Aorta (tissue), 5 donors: ENCODE data around the gene PDZK1. TPM values are rescaled to one million over a fixed set of nuclear protein-coding genes. Genes with fewer than 3 reads are reported as not detected.

Source experiments
- ATAC-seq: fragments of 200-7000 bp; cut with Tn5 transposase; one replicate; pipeline ENCODE4 v1.9.1; 2022; ENCODE audit warnings: moderate library complexity; ENCODE audit not compliant: low FRiP score
- DNase-seq, 2 donors: peaks; one replicate each; pipeline ENCODE4 v3.0.0-alpha.2; 2020
- H3K27ac ChIP-seq, 2 donors: one replicate each; pipeline ENCODE4 v1.5.1; 2013; ENCODE audit warnings: low read length in 2 of 2, mild to moderate bottlenecking in 2 of 2, moderate library complexity in 2 of 2, control low read depth in 1 of 2, inconsistent platforms in 1 of 2, low read depth in 1 of 2
- H3K27me3 ChIP-seq, 2 donors: one replicate each; pipeline ENCODE4 v1.6.1; 2013; ENCODE audit warnings: control low read depth in 1 of 2, low read length in 1 of 2, mild to moderate bottlenecking in 1 of 2, moderate library complexity in 1 of 2; ENCODE audit not compliant: insufficient read depth in 2 of 2, control insufficient read depth in 1 of 2
- H3K36me3 ChIP-seq, 2 donors: one replicate each; pipeline ENCODE4 v1.6.1; 2013; ENCODE audit warnings: control low read depth in 1 of 2, low read length in 1 of 2, mild to moderate bottlenecking in 1 of 2; ENCODE audit not compliant: insufficient read depth in 2 of 2, control insufficient read depth in 1 of 2
- H3K4me1 ChIP-seq, 2 donors: one replicate each; pipeline ENCODE4 v1.6.1; 2013; ENCODE audit warnings: low read length in 2 of 2, control low read depth in 1 of 2, mild to moderate bottlenecking in 1 of 2, moderate library complexity in 1 of 2; ENCODE audit not compliant: insufficient read depth in 2 of 2, control insufficient read depth in 1 of 2
- H3K4me3 ChIP-seq, 2 donors: one replicate each; pipeline ENCODE4 v1.5.1; 2013; ENCODE audit warnings: low read length in 2 of 2, control low read depth in 1 of 2, mild to moderate bottlenecking in 1 of 2
- H3K9me3 ChIP-seq: one replicate; pipeline ENCODE4 v1.6.1; 2013; ENCODE audit warnings: mild to moderate bottlenecking, low read length; ENCODE audit not compliant: control insufficient read depth
- WGBS, 2 donors: extraction: QIAGEN DNeasy Blood & Tissue Kit; methylation state at CpG; one replicate each; pipeline ENCODE4 v1.1.7; 2013; 5-methylcytosine and 5-hydroxymethylcytosine counted together
- intact Hi-C, 2 donors: fragments of 100-400 bp; cut with DNase I; formaldehyde crosslinking; loops; one replicate each; pipeline versions ENCODE4 v1.14.2 to v1.15.0; 2022
- polyA plus RNA-seq, 2 donors: library from polyadenylated mRNA; stranded (reverse); fragments of 200-250 nt; gene quantifications; one replicate each; pipeline ENCODE4 v1.2.3, GENCODE V29; 2013
- total RNA-seq, 2 donors: library from RNA; stranded (reverse); fragmentation: NEBNext Ultra II Directional; extraction: Animal tissue kit (Norgen Biotek cat#: 25700); gene quantifications; one replicate each; pipeline ENCODE4 v1.2.1, GENCODE V29; 2021
- donor health status: healthy with polysubstance abuse.
- donor health status: Bipolar disorder and iron deficiency.
- donor health status: DM: no; HTN: no; CAD: no.
- donor health status: DM: no; HTN: no; CAD: no.
- donor health status: DM: yes; HTN: yes; CAD: no.

The PDZK1 gene
- total and polyA plus RNA-seq, 4 donors = 0.48 to 25.5 (median 1.1) TPM

GRCh38 chr1:145716641-145717345 lies 9.6 kb upstream of the PDZK1 start:
- WGBS, 2 donors = 76 to 78% methylated on average over 10 of the region's 10 CpGs
- no peak for ATAC-seq
- Histone ChIP-seq H3K27ac (no peak overlapping the region), H3K4me3 (no peak overlapping the region), H3K36me3 (no peaks in the 10 kb centered on the region), H3K27me3 (no peaks in the 10 kb centered on the region), H3K9me3 (no peaks in the 10 kb centered on the region), H3K4me1 (no peaks in the 10 kb centered on the region)
- no peak for DNase-seq
- intact Hi-C loops = no loop called here

GRCh38 chr1:145714524-145715111 lies 7.5 kb upstream of the PDZK1 start:
- H3K4me1 ChIP-seq = no peaks in the 10 kb centered on the region
- no peaks in the 10 kb centered on the region for H3K27me3 ChIP-seq
- ATAC-seq (no peak), DNase-seq (no peak)
- H3K27ac ChIP-seq = no peak overlapping the region
- H3K9me3 ChIP-seq = no peaks in the 10 kb centered on the region
- intact Hi-C loops = no loop called here
- H3K36me3 ChIP-seq = no peaks in the 10 kb centered on the region
- no peak overlapping the region for H3K4me3 ChIP-seq
- WGBS, 2 donors = 64 to 66% methylated on average over 6 of the region's 6 CpGs

DNA sequence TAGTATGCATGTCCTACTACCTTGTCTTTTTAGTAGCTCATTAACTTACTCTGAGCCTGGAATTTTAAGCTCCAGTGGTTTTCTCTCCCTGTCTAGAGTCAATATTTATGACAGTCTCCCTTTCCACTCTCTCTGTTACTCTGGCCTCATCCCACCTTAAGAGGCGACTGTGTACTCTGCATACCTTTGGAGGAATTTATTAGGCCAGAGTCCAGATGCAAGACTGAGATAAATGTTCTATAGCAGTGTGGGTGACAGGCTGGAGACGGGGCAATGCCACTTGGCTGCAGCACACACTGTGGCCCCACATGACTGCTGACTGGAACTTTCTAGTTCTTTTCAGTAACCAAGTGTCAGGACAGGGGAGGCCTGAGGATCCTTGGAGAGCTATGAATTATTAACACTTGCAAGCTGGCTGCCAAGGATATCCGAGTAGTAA lies 4.1 kb upstream of the PDZK1 start:
- H3K36me3 ChIP-seq = no peaks in the 10 kb centered on the region
- no peaks in the 10 kb centered on the region for H3K4me1 ChIP-seq
- H3K27me3 ChIP-seq = no peaks in the 10 kb centered on the region
- no peak overlapping the region for H3K27ac ChIP-seq
- DNase-seq = no peak
- no peaks in the 10 kb centered on the region for H3K9me3 ChIP-seq
- ATAC-seq = no peak
- H3K4me3 ChIP-seq = no peak overlapping the region
- intact Hi-C loops = no loop called here
- 54 to 60% methylated on average over 3 of the region's 3 CpGs for WGBS, 2 donors

DNA sequence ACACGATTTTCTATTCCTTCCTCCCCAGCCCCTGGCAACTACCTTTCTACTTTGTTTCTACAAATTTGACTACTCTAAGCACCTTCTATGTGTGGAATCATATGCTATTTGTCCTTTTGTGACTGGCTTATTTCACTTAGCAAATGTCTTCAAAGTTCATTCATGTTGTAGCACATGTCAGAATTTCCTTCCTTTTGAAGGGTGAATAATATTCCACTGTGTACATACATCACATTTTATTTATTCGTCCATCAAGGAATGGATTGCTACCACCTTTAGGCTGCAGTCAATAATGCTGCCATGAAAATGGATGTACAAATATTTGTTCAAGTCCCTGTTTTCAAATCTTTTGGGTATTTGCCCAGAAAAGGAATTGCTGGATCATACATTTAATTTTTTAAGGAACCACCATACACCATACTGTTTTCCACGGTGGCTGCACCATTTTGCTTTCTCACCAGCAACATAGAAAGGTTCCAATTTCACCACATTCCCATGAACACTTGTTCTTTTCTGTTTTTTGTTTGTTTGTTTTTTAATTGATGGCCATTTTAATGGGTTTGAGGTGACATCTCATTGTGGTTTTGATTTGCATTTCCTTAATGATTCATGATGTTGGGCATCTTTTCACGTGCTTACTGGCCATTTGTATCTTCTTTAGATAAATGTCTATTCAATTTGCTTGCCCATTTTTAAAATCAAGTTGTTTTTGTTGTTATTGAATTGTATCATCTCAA lies 3.3 kb upstream of the PDZK1 start:
- H3K36me3 ChIP-seq = no peaks in the 10 kb centered on the region
- no peak for ATAC-seq
- H3K27ac ChIP-seq = no peak overlapping the region

GRCh38 chr1:145708063-145708462 lies 895 bp upstream of the PDZK1 start:
- no peaks in the 10 kb centered on the region for H3K27me3 ChIP-seq
- ATAC-seq = no peak
- no peaks in the 10 kb centered on the region for H3K36me3 ChIP-seq
- no peaks in the 10 kb centered on the region for H3K9me3 ChIP-seq
- no peaks in the 10 kb centered on the region for H3K4me1 ChIP-seq
- WGBS, 2 donors = 60 to 70% methylated on average over 7 of the region's 7 CpGs
- no peak overlapping the region for H3K27ac ChIP-seq
- intact Hi-C loops = no loop called here
- DNase-seq = no peak
- H3K4me3 ChIP-seq = no peak overlapping the region

More for the DNA sequence above, 3.3 kb upstream of the PDZK1 start:
- H3K9me3 ChIP-seq = no peaks in the 10 kb centered on the region
- H3K4me1 ChIP-seq = no peaks in the 10 kb centered on the region
- WGBS, 2 donors = 85 to 89% methylated on average over 4 of the region's 4 CpGs
- no peak overlapping the region for H3K4me3 ChIP-seq
- intact Hi-C loops = no loop called here
- no peak for DNase-seq
- no peaks in the 10 kb centered on the region for H3K27me3 ChIP-seq

DNA sequence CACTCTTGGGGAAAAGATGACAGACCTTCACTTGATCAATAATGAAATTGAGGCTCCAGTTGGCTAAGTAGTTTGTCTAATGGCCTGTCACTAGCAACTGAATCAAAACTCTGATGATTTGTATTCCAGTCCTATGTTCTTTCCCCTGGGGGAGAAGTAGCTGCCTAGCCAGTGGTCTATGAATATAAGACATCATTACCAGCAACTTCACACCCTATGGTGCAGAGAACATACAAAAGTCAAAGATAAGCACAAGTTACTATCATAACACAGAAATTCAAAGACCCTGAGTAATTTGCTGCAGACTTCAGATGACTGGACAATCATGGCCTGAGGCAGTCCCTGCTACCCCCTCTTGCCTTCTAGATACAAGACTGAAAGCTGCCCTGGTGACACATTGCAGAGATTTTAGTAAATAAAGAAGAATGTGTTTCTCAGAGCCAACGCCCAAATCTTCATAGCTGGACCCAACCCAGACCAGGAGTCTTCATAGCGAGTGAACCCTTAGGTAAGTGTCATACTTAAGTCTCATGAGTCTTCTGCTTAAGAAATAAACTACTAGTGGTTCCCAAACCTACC lies 993 bp downstream of the PDZK1 start:
- Histone ChIP-seq H3K4me1 (no peaks in the 10 kb centered on the region), H3K36me3 (no peaks in the 10 kb centered on the region), H3K27me3 (no peaks in the 10 kb centered on the region), H3K27ac (no peak overlapping the region), H3K4me3 (no peak overlapping the region), H3K9me3 (no peaks in the 10 kb centered on the region)
- ATAC-seq (no peak), DNase-seq (no peak)
- intact Hi-C loops = no loop called here
- 89 to 90% methylated on average over 2 of the region's 2 CpGs for WGBS, 2 donors

- no peaks in the 10 kb centered on the region for H3K27me3 ChIP-seq
- DNase-seq (no peak), ATAC-seq (no peak)
- H3K27ac ChIP-seq = no peak overlapping the region
- H3K9me3 ChIP-seq = no peaks in the 10 kb centered on the region
- no peaks in the 10 kb centered on the region for H3K36me3 ChIP-seq
- intact Hi-C loops = no loop called here
- WGBS, 2 donors = 88 to 93% methylated on average over 7 of the region's 7 CpGs
- no peak overlapping the region for H3K4me3 ChIP-seq
- no peaks in the 10 kb centered on the region for H3K4me1 ChIP-seq
Observed at GRCh38 chr1:145705622-145706021, 1.5 kb downstream of the PDZK1 start.

GRCh38 chr1:145702826-145703225 lies 4.3 kb downstream of the PDZK1 start:
- intact Hi-C loops = no loop called here
- H3K27me3 ChIP-seq = no peaks in the 10 kb centered on the region
- no peaks in the 10 kb centered on the region for H3K4me1 ChIP-seq
- 88 to 90% methylated on average over 7 of the region's 7 CpGs for WGBS, 2 donors
- no peak for ATAC-seq
- no peak overlapping the region for H3K4me3 ChIP-seq
- no peak overlapping the region for H3K27ac ChIP-seq
- DNase-seq = no peak
- H3K36me3 ChIP-seq = no peaks in the 10 kb centered on the region
- H3K9me3 ChIP-seq = no peaks in the 10 kb centered on the region
